HFF-Myc (cell line): Measurements from ENCODE around the gene CTNND2.

Source experiments
- DNase-seq: peaks from one replicate; pipeline ENCODE4 v3.0.0-alpha.2; 2011; ENCODE audit warnings: low read depth; ENCODE audit errors: extremely low read depth
- H3K4me3 ChIP-seq: replicated peaks from 2 replicates; pipeline ENCODE4 v1.5.1; 2011; ENCODE audit warnings: low read depth, mild to moderate bottlenecking, control low read depth, low read length
- CTCF ChIP-seq: IDR thresholded peaks from 2 replicates; pipeline ENCODE4 v1.5.1; 2012; ENCODE audit warnings: mild to moderate bottlenecking, low read depth, low read length, control low read depth; ENCODE audit errors: missing control alignments

The CTNND2 gene

GRCh38 chr5:11298877-11299276 lies 605.4 kb downstream of the CTNND2 start:
- no peak for TF ChIP-seq CTCF
- DNase-seq: no peak
- H3K4me3 ChIP-seq: no peak overlapping the region

- TF ChIP-seq CTCF: no peak
- no peak for DNase-seq
- H3K4me3 ChIP-seq: no peak overlapping the region
These were observed 610.7 kb downstream of the CTNND2 start for GRCh38 chr5:11293523-11293922.

GRCh38 chr5:11292648-11293356 lies 611.4 kb downstream of the CTNND2 start:
- H3K4me3 ChIP-seq: no peak overlapping the region
- DNase-seq: no peak
- no peak for TF ChIP-seq CTCF

- DNase-seq: no peak
- H3K4me3 ChIP-seq: no peak overlapping the region
- no peak for TF ChIP-seq CTCF
These were observed 614.5 kb downstream of the CTNND2 start for GRCh38 chr5:11289733-11290132.

GRCh38 chr5:11289208-11289607 lies 615.0 kb downstream of the CTNND2 start:
- no peak for TF ChIP-seq CTCF
- H3K4me3 ChIP-seq: no peak overlapping the region
- no peak for DNase-seq

- no peak for DNase-seq
- TF ChIP-seq CTCF: no peak
- no peak overlapping the region for H3K4me3 ChIP-seq
These were observed 622.4 kb downstream of the CTNND2 start for GRCh38 chr5:11281842-11282241.

GRCh38 chr5:11277323-11277722 lies 626.9 kb downstream of the CTNND2 start:
- TF ChIP-seq CTCF: no peak
- DNase-seq: no peak
- no peak overlapping the region for H3K4me3 ChIP-seq
